Measurements from ENCODE around the gene HERC3. TPM values are rescaled to one million over a fixed set of nuclear protein-coding genes. Genes with fewer than 3 reads are reported as not detected.

Gene HERC3
- total RNA-seq, 1 experiment from 2014 or later: 10.5 TPM

- Mint-ChIP-seq H3K36me3 (ENCODE audit: insufficient read depth, unreplicated experiment) (no peaks in the 10 kb centered on the region), H3K27ac (ENCODE audit: unreplicated experiment) (no peak overlapping the region), H3K9me3 (ENCODE audit: unreplicated experiment) (no peaks in the 10 kb centered on the region), H3K4me3 (ENCODE audit: unreplicated experiment) (no peak overlapping the region), H3K4me1 (ENCODE audit: low read depth, unreplicated experiment) (peaks cover 7% of the 10 kb centered on the region), H3K27me3 (ENCODE audit: insufficient read depth, unreplicated experiment) (no peaks in the 10 kb centered on the region)
- ChIA-PET CTCF (interaction anchor here (0.6 kb wide), 1 partner anchor 143 kb away, joined by 3 read pairs; no protein-coding TSS in a partner anchor), POLR2A (no interaction called here)
- intact Hi-C loops (cut with micrococcal nuclease; ENCODE audit: unreplicated experiment): no loop called here
- Histone ChIP-seq H3K9me3 (no peaks in the 10 kb centered on the region), H3K36me3 (ENCODE audit: control insufficient read depth, insufficient read depth, low read length) (peaks cover 2% of the 10 kb centered on the region; the same call in 1 of the 2 replicates), H3K4me1 (peaks cover 4% of the 10 kb centered on the region; the same call in 1 of the 2 replicates), H3K4me3 (ENCODE audit: low read depth, low read length) (no peak overlapping the region), H3K27me3 (replicated peaks; ENCODE audit: control insufficient read depth, insufficient read depth, low read length) (no peaks in the 10 kb centered on the region)
- no peak for DNase-seq
- BruUV-seq (replicated peaks): no TSS peak
- TF ChIP-seq CTCF (IDR thresholded peaks at IDR 0.05; ENCODE audit: insufficient read depth in 1 of 2, low read depth in 1 of 2, low read length in 1 of 2, severe bottlenecking in 1 of 2, unreplicated experiment in 1 of 2): no peak
These were observed 155.1 kb downstream of the HERC3 start for GRCh38 chr4:88747351-88747750.

GRCh38 chr4:88750369-88750768 lies 158.1 kb downstream of the HERC3 start:
- no peak for TF ChIP-seq CTCF (IDR thresholded peaks at IDR 0.05; ENCODE audit: insufficient read depth in 1 of 2, low read depth in 1 of 2, low read length in 1 of 2, severe bottlenecking in 1 of 2, unreplicated experiment in 1 of 2)
- no peak overlapping the region for H3K4me3 ChIP-seq (ENCODE audit: low read depth, low read length)
- H3K4me1 ChIP-seq: peaks cover 23% of the 10 kb centered on the region
- ChIA-PET CTCF (no interaction called here), POLR2A (no interaction called here)
- peaks cover 2% of the 10 kb centered on the region; the same call in 1 of the 2 replicates for H3K36me3 ChIP-seq (ENCODE audit: control insufficient read depth, insufficient read depth, low read length)
- H3K27me3 ChIP-seq (replicated peaks; ENCODE audit: control insufficient read depth, insufficient read depth, low read length): no peaks in the 10 kb centered on the region
- BruUV-seq (replicated peaks): no TSS peak
- no peak for DNase-seq
- H3K9me3 ChIP-seq: no peaks in the 10 kb centered on the region
- Mint-ChIP-seq H3K9me3 (ENCODE audit: unreplicated experiment) (no peaks in the 10 kb centered on the region), H3K27me3 (ENCODE audit: insufficient read depth, unreplicated experiment) (no peaks in the 10 kb centered on the region), H3K36me3 (ENCODE audit: insufficient read depth, unreplicated experiment) (no peaks in the 10 kb centered on the region), H3K4me3 (ENCODE audit: unreplicated experiment) (no peak overlapping the region), H3K4me1 (ENCODE audit: low read depth, unreplicated experiment) (peaks cover 22% of the 10 kb centered on the region), H3K27ac (ENCODE audit: unreplicated experiment) (no peak overlapping the region)
- intact Hi-C loops (cut with micrococcal nuclease; ENCODE audit: unreplicated experiment): no loop called here

GRCh38 chr4:88751258-88752075 lies 159.2 kb downstream of the HERC3 start:
- H3K27ac Mint-ChIP-seq (ENCODE audit: unreplicated experiment): no peak overlapping the region
- no TSS peak for BruUV-seq (replicated peaks)

More at GRCh38 chr4:88751258-88752075, 159.2 kb downstream of the HERC3 start:
- H3K27me3 ChIP-seq (replicated peaks; ENCODE audit: control insufficient read depth, insufficient read depth, low read length): no peaks in the 10 kb centered on the region
- ChIA-PET POLR2A (no interaction called here), CTCF (no interaction called here)
- peaks cover 24% of the 10 kb centered on the region for H3K4me1 ChIP-seq
- intact Hi-C loops (cut with micrococcal nuclease; ENCODE audit: unreplicated experiment): no loop called here
- H3K9me3 ChIP-seq: no peaks in the 10 kb centered on the region
- no peak for TF ChIP-seq CTCF (IDR thresholded peaks at IDR 0.05; ENCODE audit: insufficient read depth in 1 of 2, low read depth in 1 of 2, low read length in 1 of 2, severe bottlenecking in 1 of 2, unreplicated experiment in 1 of 2)
- peaks cover 2% of the 10 kb centered on the region; the same call in 1 of the 2 replicates for H3K36me3 ChIP-seq (ENCODE audit: control insufficient read depth, insufficient read depth, low read length)
- Mint-ChIP-seq H3K36me3 (ENCODE audit: insufficient read depth, unreplicated experiment) (no peaks in the 10 kb centered on the region), H3K27me3 (ENCODE audit: insufficient read depth, unreplicated experiment) (no peaks in the 10 kb centered on the region), H3K4me1 (ENCODE audit: low read depth, unreplicated experiment) (peaks cover 22% of the 10 kb centered on the region), H3K9me3 (ENCODE audit: unreplicated experiment) (no peaks in the 10 kb centered on the region), H3K4me3 (ENCODE audit: unreplicated experiment) (no peak overlapping the region)
- H3K4me3 ChIP-seq (ENCODE audit: low read depth, low read length): no peak overlapping the region
- no peak for DNase-seq

All from Caco-2 (cell line).